ENCODE results near the gene TET3. TPM values are rescaled to one million over a fixed set of nuclear protein-coding genes. Genes with fewer than 3 reads are reported as not detected.

TET3 gene
- total RNA-seq, 3 donors from 2014 or later: 16.6 to 28.7 (median 21.9) TPM

GRCh38 chr2:74017223-74017622 is 32.5 kb downstream of the TET3 start:
- no peaks in the 10 kb centered on the region for H3K9me3 ChIP-seq
- intact Hi-C loops (cut with DNase I, micrococcal nuclease): no loop called here
- H3K36me3 ChIP-seq (ENCODE audit: low read depth): no peaks in the 10 kb centered on the region
- no peak for DNase-seq
- no peak for ATAC-seq
- TF ChIP-seq CTCF (IDR thresholded peaks at IDR 0.05): no peak
- H3K4me3 ChIP-seq: no peak overlapping the region
- H3K4me1 ChIP-seq (ENCODE audit: low read depth): no peaks in the 10 kb centered on the region

- ATAC-seq (no peak), DNase-seq (no peak)
- H3K4me1 ChIP-seq (ENCODE audit: low read depth): no peaks in the 10 kb centered on the region
- intact Hi-C loops (cut with DNase I, micrococcal nuclease): no loop called here
- TF ChIP-seq CTCF (IDR thresholded peaks at IDR 0.05): no peak
- no peaks in the 10 kb centered on the region for H3K36me3 ChIP-seq (ENCODE audit: low read depth)
- no peak overlapping the region for H3K4me3 ChIP-seq
- no peaks in the 10 kb centered on the region for H3K9me3 ChIP-seq
These were observed 34.8 kb downstream of the TET3 start for GRCh38 chr2:74019516-74019915.

GRCh38 chr2:74020702-74021406 is 36.1 kb downstream of the TET3 start:
- Histone ChIP-seq H3K9me3 (no peaks in the 10 kb centered on the region), H3K36me3 (ENCODE audit: low read depth) (no peaks in the 10 kb centered on the region), H3K4me1 (ENCODE audit: low read depth) (peaks cover 5% of the 10 kb centered on the region), H3K4me3 (no peak overlapping the region)
- TF ChIP-seq CTCF (IDR thresholded peaks at IDR 0.05): no peak
- ATAC-seq (peak; percentile 53), DNase-seq (no peak)
- intact Hi-C loops (cut with DNase I, micrococcal nuclease): no loop called here

- H3K9me3 ChIP-seq: no peaks in the 10 kb centered on the region
- no peak for TF ChIP-seq CTCF (IDR thresholded peaks at IDR 0.05)
- intact Hi-C loops (cut with DNase I, micrococcal nuclease): no loop called here
- DNase-seq: no peak
- H3K4me3 ChIP-seq: no peak overlapping the region
- H3K36me3 ChIP-seq (ENCODE audit: low read depth): no peaks in the 10 kb centered on the region
- ATAC-seq: no peak
- H3K4me1 ChIP-seq (ENCODE audit: low read depth): peaks cover 11% of the 10 kb centered on the region
These were observed 36.7 kb downstream of the TET3 start for GRCh38 chr2:74021407-74021755.

- no peak for ATAC-seq
- intact Hi-C loops (cut with DNase I, micrococcal nuclease): no loop called here
- DNase-seq: no peak
These were observed 39.5 kb downstream of the TET3 start for GRCh38 chr2:74024216-74024615.

More at GRCh38 chr2:74024216-74024615, 39.5 kb downstream of the TET3 start:
- Histone ChIP-seq H3K4me1 (ENCODE audit: low read depth) (peaks cover 11% of the 10 kb centered on the region), H3K4me3 (no peak overlapping the region), H3K36me3 (ENCODE audit: low read depth) (no peaks in the 10 kb centered on the region), H3K9me3 (no peaks in the 10 kb centered on the region)
- no peak for TF ChIP-seq CTCF (IDR thresholded peaks at IDR 0.05)
